Measurements from ENCODE around the gene AVL9.
"Not testable (repeated sequence)": the region's sequence is repeated elsewhere in the genome, so short reads cannot be mapped to it uniquely, and the experiment has no call there.

DNA sequence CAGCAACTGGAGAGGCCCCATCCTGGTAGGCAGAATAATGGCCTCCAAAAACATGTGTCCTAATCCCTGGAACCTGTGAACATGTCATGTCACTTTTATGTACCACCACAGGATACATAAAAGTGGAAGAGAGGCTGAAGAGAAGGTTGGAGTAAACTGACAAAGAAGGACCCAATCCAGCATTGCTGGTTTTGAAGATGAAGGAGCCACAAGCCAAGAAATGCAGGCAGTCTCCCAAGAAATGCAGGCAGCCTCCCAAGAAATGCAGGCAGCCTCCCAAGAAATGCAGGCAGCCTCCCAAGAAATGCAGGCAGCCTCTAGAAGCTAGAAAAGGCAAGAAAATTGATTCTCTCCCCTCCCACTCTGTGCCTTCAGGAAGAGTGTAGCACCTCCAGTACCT lies 142.3 kb downstream of the AVL9 start:
- TF ChIP-seq, protein P1, sequence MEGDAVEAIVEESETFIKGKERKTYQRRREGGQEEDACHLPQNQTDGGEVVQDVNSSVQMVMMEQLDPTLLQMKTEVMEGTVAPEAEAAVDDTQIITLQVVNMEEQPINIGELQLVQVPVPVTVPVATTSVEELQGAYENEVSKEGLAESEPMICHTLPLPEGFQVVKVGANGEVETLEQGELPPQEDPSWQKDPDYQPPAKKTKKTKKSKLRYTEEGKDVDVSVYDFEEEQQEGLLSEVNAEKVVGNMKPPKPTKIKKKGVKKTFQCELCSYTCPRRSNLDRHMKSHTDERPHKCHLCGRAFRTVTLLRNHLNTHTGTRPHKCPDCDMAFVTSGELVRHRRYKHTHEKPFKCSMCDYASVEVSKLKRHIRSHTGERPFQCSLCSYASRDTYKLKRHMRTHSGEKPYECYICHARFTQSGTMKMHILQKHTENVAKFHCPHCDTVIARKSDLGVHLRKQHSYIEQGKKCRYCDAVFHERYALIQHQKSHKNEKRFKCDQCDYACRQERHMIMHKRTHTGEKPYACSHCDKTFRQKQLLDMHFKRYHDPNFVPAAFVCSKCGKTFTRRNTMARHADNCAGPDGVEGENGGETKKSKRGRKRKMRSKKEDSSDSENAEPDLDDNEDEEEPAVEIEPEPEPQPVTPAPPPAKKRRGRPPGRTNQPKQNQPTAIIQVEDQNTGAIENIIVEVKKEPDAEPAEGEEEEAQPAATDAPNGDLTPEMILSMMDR (IDR thresholded peaks at IDR 0.05), result not testable (repeated sequence)
- not testable (repeated sequence) for TF ChIP-seq EP300, POLR2AphosphoS5 (IDR thresholded peaks at IDR 0.05)

All from sigmoid colon (tissue), 4 donors.